Measurements from ENCODE around the gene ZNF280B. TPM values are rescaled to one million over a fixed set of nuclear protein-coding genes. Genes with fewer than 3 reads are reported as not detected.
"Not testable (repeated sequence)": the region's sequence is repeated elsewhere in the genome, so short reads cannot be mapped to it uniquely, and the experiment has no call there.

Gene ZNF280B
- total and polyA plus RNA-seq, 2 donors (not counting 3 experiments of a cell fraction or from before 2014, with no cell fraction given), result 1.5 to 3.1 TPM

GRCh38 chr22:22469527-22469926, 39.0 kb downstream of the ZNF280B start:
- FAIRE-seq, result no peak
- Histone ChIP-seq H3K79me2 (ENCODE audit: control insufficient read depth, insufficient read depth, low read length) (no peaks in the 10 kb centered on the region), H4K20me1 (replicated peaks; ENCODE audit: control insufficient read depth, extremely low read depth, insufficient read depth, low read length) (no peaks in the 10 kb centered on the region), H3K9me1 (replicated peaks; ENCODE audit: control insufficient read depth, extremely low read depth, insufficient read depth, low read length) (no peaks in the 10 kb centered on the region), H3K27me3 (ENCODE audit: control insufficient read depth in 2 of 2, insufficient read depth in 2 of 2, low read length in 2 of 2) (no peaks in the 10 kb centered on the region), H3K4me1 (ENCODE audit: control insufficient read depth, extremely low read depth, insufficient read depth, low read length) (no peaks in the 10 kb centered on the region), H3K4me3 (replicated peaks in 1 of 3; ENCODE audit: insufficient read depth in 1 of 3, low read depth in 1 of 3, low read length in 3 of 3) (no peak overlapping the region), H3K9ac (replicated peaks; ENCODE audit: extremely low read depth, insufficient read depth, low read length) (no peak overlapping the region), H3K9me3 (replicated peaks; ENCODE audit: control insufficient read depth, insufficient read depth, low read length) (no peaks in the 10 kb centered on the region), H3K27ac (ENCODE audit: insufficient read depth, low read depth, low read length) (no peak overlapping the region), H3K4me2 (ENCODE audit: insufficient read depth, low read length) (no peak overlapping the region), H2AFZ (ENCODE audit: low read depth, low read length) (no peak overlapping the region), H3K36me3 (ENCODE audit: control insufficient read depth in 2 of 2, extremely low read depth in 1 of 2, insufficient read depth in 2 of 2, low read length in 2 of 2) (no peaks in the 10 kb centered on the region)
- BruUV-seq (replicated peaks), result no TSS peak
- ChIA-PET CTCF (no interaction called here), POLR2A (no interaction called here)
- dilution Hi-C loops (cut with MboI; ENCODE audit: extremely low pct_ligation_motif_present, low sequenced_read_pairs), result no loop called here
- TF ChIP-seq POLR2A (IDR thresholded peaks at IDR 0.05; ENCODE audit: low read depth, low read length) (no peak), MAX (IDR thresholded peaks at IDR 0.05; ENCODE audit: insufficient read depth, insufficient read length) (no peak), CTCF (IDR thresholded peaks at IDR 0.05; ENCODE audit: extremely low read depth in 1 of 2, insufficient read depth in 1 of 2, low read depth in 1 of 2, low read length in 2 of 2) (no peak), POLR2AphosphoS5 (IDR thresholded peaks at IDR 0.05; ENCODE audit: insufficient read depth, low read depth, low read length) (no peak), JUN (IDR thresholded peaks at IDR 0.05; ENCODE audit: borderline replicate concordance, insufficient read depth, insufficient read length, low read depth) (no peak), GATA2 (IDR thresholded peaks at IDR 0.05; ENCODE audit: insufficient read depth, insufficient read length, low read depth, low read length) (no peak), MYC (IDR thresholded peaks at IDR 0.05; ENCODE audit: low read depth, low read length) (no peak), FOS (IDR thresholded peaks at IDR 0.05; ENCODE audit: borderline replicate concordance, insufficient read depth, low read length) (no peak), EZH2 (IDR thresholded peaks at IDR 0.05; ENCODE audit: borderline replicate concordance, low read depth, low read length, severe bottlenecking) (no peak)
- DNase-seq (ENCODE audit: low read depth, low spot score), result no peak
- intact Hi-C loops (cut with micrococcal nuclease), result no loop called here

- dilution Hi-C loops (cut with MboI; ENCODE audit: extremely low pct_ligation_motif_present, low sequenced_read_pairs); POLR2A ChIA-PET; H2AFZ ChIP-seq (ENCODE audit: low read depth, low read length); H3K36me3 ChIP-seq (ENCODE audit: control insufficient read depth in 2 of 2, extremely low read depth in 1 of 2, insufficient read depth in 2 of 2, low read length in 2 of 2); FAIRE-seq; H3K79me2 ChIP-seq (ENCODE audit: control insufficient read depth, insufficient read depth, low read length); H3K9ac ChIP-seq (replicated peaks; ENCODE audit: extremely low read depth, insufficient read depth, low read length); H3K4me2 ChIP-seq (ENCODE audit: insufficient read depth, low read length); DNase-seq (ENCODE audit: low read depth, low spot score); H3K4me1 ChIP-seq (ENCODE audit: control insufficient read depth, extremely low read depth, insufficient read depth, low read length); BruUV-seq (replicated peaks); H3K27me3 ChIP-seq (ENCODE audit: control insufficient read depth in 2 of 2, insufficient read depth in 2 of 2, low read length in 2 of 2); H3K9me3 ChIP-seq (replicated peaks; ENCODE audit: control insufficient read depth, insufficient read depth, low read length); H3K27ac ChIP-seq (ENCODE audit: insufficient read depth, low read depth, low read length); intact Hi-C loops (cut with micrococcal nuclease); H4K20me1 ChIP-seq (replicated peaks; ENCODE audit: control insufficient read depth, extremely low read depth, insufficient read depth, low read length); H3K4me3 ChIP-seq (replicated peaks in 1 of 3; ENCODE audit: insufficient read depth in 1 of 3, low read depth in 1 of 3, low read length in 3 of 3); H3K9me1 ChIP-seq (replicated peaks; ENCODE audit: control insufficient read depth, extremely low read depth, insufficient read depth, low read length): not testable (repeated sequence)
- CTCF ChIA-PET, result interaction anchor here (0.6 to 7.1 kb wide), 2 partner anchors 118 to 917 kb away, joined by 3 to 51 read pairs; no protein-coding TSS in a partner anchor
These were observed 39.6 kb downstream of the ZNF280B start for GRCh38 chr22:22468794-22469469.
